ENCODE results near the gene DYNC1LI1.
A peak's percentile ranks its signal among the peaks of the same experiment; 100 is the strongest.
"Not testable (repeated sequence)": the region's sequence is repeated elsewhere in the genome, so short reads cannot be mapped to it uniquely, and the experiment has no call there.

DYNC1LI1 gene

DNA sequence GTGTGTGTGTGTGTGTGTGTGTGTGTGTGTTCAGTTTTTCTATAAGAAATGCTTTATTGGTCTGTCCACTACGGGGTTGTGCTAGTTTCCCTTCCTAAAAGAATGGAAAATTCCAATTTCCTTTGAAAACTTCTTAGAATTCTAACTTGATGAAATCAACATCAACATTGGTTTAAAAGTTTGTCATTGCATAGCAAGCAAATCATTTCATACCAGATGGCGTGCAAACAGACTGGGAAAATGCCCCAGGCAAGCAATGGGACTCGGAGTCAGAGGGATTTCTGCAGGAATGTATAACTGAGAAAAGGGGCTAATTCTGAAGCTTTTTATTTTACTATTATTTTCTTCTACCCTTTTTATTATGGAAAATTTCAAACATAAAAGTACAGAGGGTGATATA is 13.1 kb upstream of the DYNC1LI1 start:
- H3K4me3 ChIP-seq (ENCODE audit: low read length): no peak overlapping the region
- H3K9me3 ChIP-seq (ENCODE audit: control insufficient read depth, low read depth, low read length): no peaks in the 10 kb centered on the region
- H3K27me3 ChIP-seq (ENCODE audit: control insufficient read depth, insufficient read depth, low read length): no peaks in the 10 kb centered on the region
- H3K27ac ChIP-seq (ENCODE audit: low read length): no peak overlapping the region
- H3K9ac ChIP-seq (ENCODE audit: low read length): no peak overlapping the region
- H3K36me3 ChIP-seq (ENCODE audit: control insufficient read depth, low read depth, low read length): no peaks in the 10 kb centered on the region
- H3K4me1 ChIP-seq (ENCODE audit: control insufficient read depth, low read depth, low read length): no peaks in the 10 kb centered on the region

- not testable (repeated sequence) for H3K9me3 ChIP-seq (ENCODE audit: control insufficient read depth, low read depth, low read length); H3K9ac ChIP-seq (ENCODE audit: low read length); H3K4me1 ChIP-seq (ENCODE audit: control insufficient read depth, low read depth, low read length); H3K4me3 ChIP-seq (ENCODE audit: low read length); H3K36me3 ChIP-seq (ENCODE audit: control insufficient read depth, low read depth, low read length); H3K27me3 ChIP-seq (ENCODE audit: control insufficient read depth, insufficient read depth, low read length); H3K27ac ChIP-seq (ENCODE audit: low read length)
Observed at GRCh38 chr3:32578669-32579068, 8.0 kb upstream of the DYNC1LI1 start.

DNA sequence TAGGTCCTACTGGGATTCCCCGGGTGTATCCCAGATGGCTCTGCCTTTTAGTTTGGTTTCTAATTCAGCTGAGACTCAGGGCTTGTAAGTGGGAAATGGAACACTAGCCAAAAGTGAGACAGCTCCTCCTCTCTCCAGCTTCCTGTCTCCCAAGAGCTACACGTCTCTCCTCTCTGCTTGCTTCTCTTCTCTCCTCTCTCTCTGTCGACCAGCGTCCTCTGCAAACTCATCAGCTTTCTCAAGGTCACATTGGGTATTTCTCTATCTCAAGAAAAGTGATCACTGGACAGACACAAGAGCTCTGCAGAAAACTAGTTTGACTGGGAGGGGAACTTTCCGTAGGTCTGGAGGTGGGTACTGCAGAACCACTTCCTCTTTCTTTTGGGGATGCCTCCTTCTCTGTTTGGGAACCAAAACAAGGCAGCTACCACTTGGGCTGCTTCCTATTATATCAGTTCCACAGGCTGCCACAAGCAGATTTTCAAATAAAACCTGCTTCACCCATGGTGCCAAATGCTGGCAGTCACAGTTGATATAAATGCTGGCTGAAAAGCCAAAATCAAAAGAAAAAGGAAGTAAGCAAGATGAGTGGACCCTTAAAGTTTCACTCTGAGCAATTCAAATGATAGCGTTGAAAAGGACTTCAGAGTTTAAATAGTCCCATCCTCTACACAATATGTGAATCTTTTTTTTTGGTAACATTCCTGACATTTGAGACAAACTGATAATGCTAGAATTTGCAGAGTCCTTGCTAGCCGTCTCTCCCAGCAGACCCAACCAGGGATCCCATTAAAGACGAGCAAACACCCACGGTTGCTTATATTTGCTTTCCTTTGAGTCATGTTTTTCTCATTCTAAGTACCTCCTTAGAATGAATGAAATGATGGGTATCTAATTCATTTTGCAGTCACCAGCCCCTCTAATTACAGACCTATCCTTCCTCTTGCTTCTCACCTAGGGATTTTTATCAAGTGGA is 7.2 kb upstream of the DYNC1LI1 start:
- Histone ChIP-seq H3K27ac (ENCODE audit: low read length) (no peak overlapping the region), H3K9ac (ENCODE audit: low read length) (no peak overlapping the region), H3K9me3 (ENCODE audit: control insufficient read depth, low read depth, low read length) (no peaks in the 10 kb centered on the region), H3K4me1 (ENCODE audit: control insufficient read depth, low read depth, low read length) (peaks cover 7% of the 10 kb centered on the region), H3K36me3 (ENCODE audit: control insufficient read depth, low read depth, low read length) (no peaks in the 10 kb centered on the region), H3K4me3 (ENCODE audit: low read length) (no peak overlapping the region), H3K27me3 (ENCODE audit: control insufficient read depth, insufficient read depth, low read length) (no peaks in the 10 kb centered on the region)

DNA sequence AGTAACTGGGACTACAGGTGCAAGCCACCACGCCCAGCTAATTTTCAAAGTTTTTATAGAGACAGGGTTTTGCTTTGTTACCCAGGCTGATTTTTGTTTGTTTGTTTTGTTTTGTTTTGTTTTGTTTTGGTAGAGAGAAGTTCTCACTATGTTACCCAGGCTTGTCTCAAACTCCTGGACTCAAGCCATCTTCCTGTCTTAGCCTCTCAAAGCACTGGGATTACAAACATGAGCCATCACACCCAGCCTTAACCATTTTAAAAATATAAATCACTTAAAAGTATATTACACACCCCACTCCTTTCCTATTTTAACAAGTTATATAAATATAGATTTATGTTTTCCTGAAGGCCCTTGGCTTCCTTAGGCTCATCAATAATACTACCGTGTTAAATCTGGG is 6.5 kb upstream of the DYNC1LI1 start:
- Histone ChIP-seq H3K4me1 (ENCODE audit: control insufficient read depth, low read depth, low read length) (peaks cover 7% of the 10 kb centered on the region), H3K9ac (ENCODE audit: low read length) (no peak overlapping the region), H3K27ac (ENCODE audit: low read length) (no peak overlapping the region), H3K4me3 (ENCODE audit: low read length) (no peak overlapping the region), H3K27me3 (ENCODE audit: control insufficient read depth, insufficient read depth, low read length) (no peaks in the 10 kb centered on the region), H3K36me3 (ENCODE audit: control insufficient read depth, low read depth, low read length) (no peaks in the 10 kb centered on the region), H3K9me3 (ENCODE audit: control insufficient read depth, low read depth, low read length) (no peaks in the 10 kb centered on the region)

GRCh38 chr3:32575451-32576113 is 4.9 kb upstream of the DYNC1LI1 start:
- no peaks in the 10 kb centered on the region for H3K9me3 ChIP-seq (ENCODE audit: control insufficient read depth, low read depth, low read length)
- H3K9ac ChIP-seq (ENCODE audit: low read length): no peak overlapping the region
- H3K27me3 ChIP-seq (ENCODE audit: control insufficient read depth, insufficient read depth, low read length): no peaks in the 10 kb centered on the region

DNA sequence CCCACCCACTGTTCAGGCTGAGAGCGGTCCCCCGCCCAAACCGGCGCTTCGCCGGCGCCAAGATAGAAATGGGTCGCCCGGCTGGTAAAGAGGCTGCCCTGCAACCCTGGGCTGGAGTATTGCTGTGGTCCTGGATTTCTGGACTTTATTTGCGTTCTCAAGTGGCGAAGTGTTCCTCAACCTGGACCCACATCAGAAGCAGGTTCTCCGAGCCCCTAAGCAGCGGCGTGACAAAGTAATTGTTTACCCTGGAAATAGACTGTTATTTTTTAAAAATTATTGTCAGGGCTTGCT is 481 bp upstream of the DYNC1LI1 start:
- H3K4me3 ChIP-seq (ENCODE audit: low read length): peak overlapping the region; percentile 88
- no peaks in the 10 kb centered on the region for H3K27me3 ChIP-seq (ENCODE audit: control insufficient read depth, insufficient read depth, low read length)
- peak overlapping the region; percentile 99 for H3K9ac ChIP-seq (ENCODE audit: low read length)
- peaks cover 16% of the 10 kb centered on the region for H3K4me1 ChIP-seq (ENCODE audit: control insufficient read depth, low read depth, low read length)
- no peaks in the 10 kb centered on the region for H3K9me3 ChIP-seq (ENCODE audit: control insufficient read depth, low read depth, low read length)
- peak overlapping the region; percentile 22 for H3K27ac ChIP-seq (ENCODE audit: low read length)
- H3K36me3 ChIP-seq (ENCODE audit: control insufficient read depth, low read depth, low read length): peaks cover 13% of the 10 kb centered on the region

More at GRCh38 chr3:32575451-32576113, 4.9 kb upstream of the DYNC1LI1 start:
- H3K4me1 ChIP-seq (ENCODE audit: control insufficient read depth, low read depth, low read length): peaks cover 7% of the 10 kb centered on the region
- H3K4me3 ChIP-seq (ENCODE audit: low read length): no peak overlapping the region
- H3K27ac ChIP-seq (ENCODE audit: low read length): no peak overlapping the region
- H3K36me3 ChIP-seq (ENCODE audit: control insufficient read depth, low read depth, low read length): no peaks in the 10 kb centered on the region

GRCh38 chr3:32569540-32570420 is 878 bp downstream of the DYNC1LI1 start:
- Histone ChIP-seq H3K27ac (ENCODE audit: low read length) (peak overlapping the region; percentile 98), H3K9ac (ENCODE audit: low read length) (peak overlapping the region; percentile 99), H3K27me3 (ENCODE audit: control insufficient read depth, insufficient read depth, low read length) (no peaks in the 10 kb centered on the region), H3K4me1 (ENCODE audit: control insufficient read depth, low read depth, low read length) (peaks cover 16% of the 10 kb centered on the region), H3K36me3 (ENCODE audit: control insufficient read depth, low read depth, low read length) (peaks cover 22% of the 10 kb centered on the region), H3K9me3 (ENCODE audit: control insufficient read depth, low read depth, low read length) (no peaks in the 10 kb centered on the region), H3K4me3 (ENCODE audit: low read length) (peak overlapping the region; percentile 88)

DNA sequence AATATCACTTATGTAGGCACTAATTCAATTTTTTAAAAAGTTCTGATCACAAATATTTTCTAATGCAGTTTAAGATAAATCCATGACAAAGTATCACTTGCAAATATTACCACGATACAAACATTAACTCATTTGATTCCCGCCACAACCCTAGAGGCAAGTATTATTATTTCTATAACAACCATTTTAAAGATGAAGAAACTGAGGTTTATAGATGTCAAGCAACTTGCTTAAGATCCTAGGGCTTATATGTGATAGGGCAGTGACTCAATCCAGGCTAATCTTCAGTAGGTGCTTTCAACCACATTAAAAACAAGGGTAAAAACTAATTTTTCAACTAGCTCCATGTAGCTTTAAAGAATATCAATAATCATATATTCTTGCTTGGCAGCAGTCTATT is 1.7 kb downstream of the DYNC1LI1 start:
- no peaks in the 10 kb centered on the region for H3K9me3 ChIP-seq (ENCODE audit: control insufficient read depth, low read depth, low read length)
- H3K27me3 ChIP-seq (ENCODE audit: control insufficient read depth, insufficient read depth, low read length): no peaks in the 10 kb centered on the region
- H3K4me3 ChIP-seq (ENCODE audit: low read length): peak overlapping the region; percentile 88
- peaks cover 22% of the 10 kb centered on the region for H3K36me3 ChIP-seq (ENCODE audit: control insufficient read depth, low read depth, low read length)
- peaks cover 12% of the 10 kb centered on the region for H3K4me1 ChIP-seq (ENCODE audit: control insufficient read depth, low read depth, low read length)
- no peak overlapping the region for H3K27ac ChIP-seq (ENCODE audit: low read length)
- no peak overlapping the region for H3K9ac ChIP-seq (ENCODE audit: low read length)

DNA sequence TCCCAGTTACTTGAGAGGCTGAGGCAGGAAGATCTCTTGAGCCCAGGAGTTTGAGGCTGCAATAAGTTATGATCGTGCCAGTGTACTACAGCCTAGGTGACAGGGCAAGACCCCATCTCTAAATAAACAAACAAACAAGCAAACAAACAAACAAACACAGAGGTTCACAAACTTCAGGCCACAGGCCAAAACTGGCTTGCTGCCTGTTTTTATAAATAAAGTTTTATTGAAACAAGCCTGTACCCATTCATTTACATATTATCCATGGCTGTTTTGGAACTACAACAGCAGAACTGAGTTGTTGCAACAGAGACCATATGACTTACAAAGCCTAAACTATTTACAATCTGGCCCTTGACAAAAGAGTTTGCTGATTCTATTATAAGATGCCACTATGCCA is 6.5 kb downstream of the DYNC1LI1 start:
- Histone ChIP-seq H3K36me3 (ENCODE audit: control insufficient read depth, low read depth, low read length) (peaks cover 25% of the 10 kb centered on the region), H3K9ac (ENCODE audit: low read length) (no peak overlapping the region), H3K27me3 (ENCODE audit: control insufficient read depth, insufficient read depth, low read length) (no peaks in the 10 kb centered on the region), H3K27ac (ENCODE audit: low read length) (no peak overlapping the region), H3K4me1 (ENCODE audit: control insufficient read depth, low read depth, low read length) (peaks cover 9% of the 10 kb centered on the region), H3K4me3 (ENCODE audit: low read length) (no peak overlapping the region), H3K9me3 (ENCODE audit: control insufficient read depth, low read depth, low read length) (no peaks in the 10 kb centered on the region)

DNA sequence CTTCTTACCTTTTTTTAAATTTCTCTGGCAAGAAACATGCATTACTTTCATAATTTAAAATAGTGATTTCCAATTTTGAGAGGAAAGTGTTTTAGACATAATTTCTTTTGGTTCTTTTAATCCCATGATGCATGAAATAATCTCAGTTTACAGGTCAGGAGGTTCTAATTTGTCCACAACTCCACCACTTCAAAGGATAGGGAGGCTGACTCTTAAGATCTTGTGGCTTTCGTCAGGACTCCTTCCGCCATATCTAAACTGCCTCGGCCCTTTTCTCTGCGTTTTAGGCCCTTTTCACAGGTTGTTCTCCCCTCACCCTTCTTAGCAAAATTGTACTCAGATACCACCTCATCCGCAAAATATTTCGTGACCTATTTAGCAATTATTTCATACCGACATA is 8.0 kb downstream of the DYNC1LI1 start:
- H3K4me3 ChIP-seq (ENCODE audit: low read length): no peak overlapping the region
- H3K27me3 ChIP-seq (ENCODE audit: control insufficient read depth, insufficient read depth, low read length): no peaks in the 10 kb centered on the region
- H3K9me3 ChIP-seq (ENCODE audit: control insufficient read depth, low read depth, low read length): no peaks in the 10 kb centered on the region
- H3K9ac ChIP-seq (ENCODE audit: low read length): no peak overlapping the region
- H3K36me3 ChIP-seq (ENCODE audit: control insufficient read depth, low read depth, low read length): peaks cover 18% of the 10 kb centered on the region
- H3K27ac ChIP-seq (ENCODE audit: low read length): no peak overlapping the region
- no peaks in the 10 kb centered on the region for H3K4me1 ChIP-seq (ENCODE audit: control insufficient read depth, low read depth, low read length)

GRCh38 chr3:32557640-32558352 is 12.9 kb downstream of the DYNC1LI1 start:
- no peak overlapping the region for H3K9ac ChIP-seq (ENCODE audit: low read length)
- H3K9me3 ChIP-seq (ENCODE audit: control insufficient read depth, low read depth, low read length): no peaks in the 10 kb centered on the region
- no peaks in the 10 kb centered on the region for H3K27me3 ChIP-seq (ENCODE audit: control insufficient read depth, insufficient read depth, low read length)
- H3K4me3 ChIP-seq (ENCODE audit: low read length): no peak overlapping the region
- H3K36me3 ChIP-seq (ENCODE audit: control insufficient read depth, low read depth, low read length): peaks cover 3% of the 10 kb centered on the region
- H3K27ac ChIP-seq (ENCODE audit: low read length): no peak overlapping the region
- H3K4me1 ChIP-seq (ENCODE audit: control insufficient read depth, low read depth, low read length): no peaks in the 10 kb centered on the region

All from iPS-18a (cell line).